ENCODE results near the gene INTS7.

Gene INTS7

DNA sequence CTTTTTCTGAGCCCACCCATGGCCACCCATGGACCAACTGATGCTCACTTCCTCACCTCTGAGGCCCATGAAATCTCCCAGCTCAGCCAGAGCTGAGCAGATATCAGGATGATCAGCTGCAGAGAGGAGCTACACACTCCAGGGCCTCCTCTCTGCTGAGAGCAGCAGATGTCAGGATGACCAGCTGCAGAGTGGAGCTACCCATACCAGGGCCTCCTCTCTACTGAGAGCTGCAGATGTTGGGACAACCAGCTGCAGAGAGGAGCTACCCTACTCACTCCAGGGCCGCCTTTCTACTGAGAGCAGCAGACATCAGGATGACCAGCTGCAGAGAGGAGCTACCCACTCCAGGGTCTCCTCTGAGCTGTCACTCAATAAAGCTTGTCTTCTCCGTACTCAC lies 133.4 kb downstream of the INTS7 start:
- H3K9me3 ChIP-seq (ENCODE audit: control insufficient read depth, low read length): no peaks in the 10 kb centered on the region
- no peak for DNase-seq (ENCODE audit: low read depth)
- no peak overlapping the region for H3K4me3 ChIP-seq (ENCODE audit: low read length)
- no peaks in the 10 kb centered on the region for H3K36me3 ChIP-seq (ENCODE audit: control insufficient read depth, insufficient read depth, low read length, severe bottlenecking)
- H3K4me1 ChIP-seq (ENCODE audit: control insufficient read depth, insufficient read depth, low read length): no peaks in the 10 kb centered on the region
- peaks cover 29% of the 10 kb centered on the region for H3K27me3 ChIP-seq (replicated peaks; ENCODE audit: control insufficient read depth, insufficient read depth, low read length)
- no peak overlapping the region for H3K9ac ChIP-seq (ENCODE audit: low read length)

DNA sequence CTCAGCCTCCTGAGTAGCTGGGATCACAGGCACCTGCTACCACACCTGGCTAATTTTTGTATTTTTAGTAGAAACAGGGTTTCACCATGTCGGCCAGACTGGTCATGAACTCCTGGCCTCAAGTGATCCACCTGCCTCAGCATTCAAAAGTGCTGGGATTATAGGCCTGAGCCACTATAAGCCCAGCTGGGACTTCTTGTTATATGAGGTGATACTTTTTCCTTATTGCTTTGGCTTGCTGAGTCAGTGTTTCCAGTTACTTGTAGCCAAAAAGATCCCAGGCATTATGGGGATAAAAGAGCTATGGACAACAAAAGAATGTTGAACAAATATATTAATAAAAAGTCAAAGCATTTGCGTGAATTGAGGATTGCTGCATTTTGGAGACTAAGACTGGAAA lies 134.9 kb downstream of the INTS7 start:
- no peak for DNase-seq (ENCODE audit: low read depth)
- Histone ChIP-seq H3K9ac (ENCODE audit: low read length) (no peak overlapping the region), H3K27me3 (replicated peaks; ENCODE audit: control insufficient read depth, insufficient read depth, low read length) (peaks cover 36% of the 10 kb centered on the region), H3K9me3 (ENCODE audit: control insufficient read depth, low read length) (no peaks in the 10 kb centered on the region), H3K36me3 (ENCODE audit: control insufficient read depth, insufficient read depth, low read length, severe bottlenecking) (no peaks in the 10 kb centered on the region), H3K4me3 (ENCODE audit: low read length) (no peak overlapping the region), H3K4me1 (ENCODE audit: control insufficient read depth, insufficient read depth, low read length) (no peaks in the 10 kb centered on the region)

DNA sequence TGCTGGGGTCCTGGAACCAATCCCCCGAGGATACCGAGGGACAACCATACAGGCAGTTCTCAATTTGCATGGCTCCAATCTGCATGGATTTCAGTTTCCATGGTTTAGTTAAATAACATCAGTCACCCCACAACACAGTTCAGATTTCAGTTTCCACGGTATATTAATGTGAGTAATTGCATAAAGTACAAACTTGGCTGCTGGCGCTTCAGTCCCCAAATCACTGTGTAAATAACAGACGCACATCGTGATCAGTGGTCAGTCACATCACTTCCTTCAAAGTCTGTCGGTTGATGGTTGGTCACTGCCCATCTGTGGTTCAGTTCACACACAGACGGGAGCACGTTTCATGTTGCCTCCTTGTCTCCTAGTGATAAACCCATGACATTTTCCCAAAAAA lies 138.4 kb downstream of the INTS7 start:
- no peak for DNase-seq (ENCODE audit: low read depth)
- Histone ChIP-seq H3K9ac (ENCODE audit: low read length) (no peak overlapping the region), H3K27me3 (replicated peaks; ENCODE audit: control insufficient read depth, insufficient read depth, low read length) (peaks cover 38% of the 10 kb centered on the region), H3K4me3 (ENCODE audit: low read length) (no peak overlapping the region), H3K9me3 (ENCODE audit: control insufficient read depth, low read length) (no peaks in the 10 kb centered on the region), H3K4me1 (ENCODE audit: control insufficient read depth, insufficient read depth, low read length) (no peaks in the 10 kb centered on the region), H3K36me3 (ENCODE audit: control insufficient read depth, insufficient read depth, low read length, severe bottlenecking) (no peaks in the 10 kb centered on the region)

DNA sequence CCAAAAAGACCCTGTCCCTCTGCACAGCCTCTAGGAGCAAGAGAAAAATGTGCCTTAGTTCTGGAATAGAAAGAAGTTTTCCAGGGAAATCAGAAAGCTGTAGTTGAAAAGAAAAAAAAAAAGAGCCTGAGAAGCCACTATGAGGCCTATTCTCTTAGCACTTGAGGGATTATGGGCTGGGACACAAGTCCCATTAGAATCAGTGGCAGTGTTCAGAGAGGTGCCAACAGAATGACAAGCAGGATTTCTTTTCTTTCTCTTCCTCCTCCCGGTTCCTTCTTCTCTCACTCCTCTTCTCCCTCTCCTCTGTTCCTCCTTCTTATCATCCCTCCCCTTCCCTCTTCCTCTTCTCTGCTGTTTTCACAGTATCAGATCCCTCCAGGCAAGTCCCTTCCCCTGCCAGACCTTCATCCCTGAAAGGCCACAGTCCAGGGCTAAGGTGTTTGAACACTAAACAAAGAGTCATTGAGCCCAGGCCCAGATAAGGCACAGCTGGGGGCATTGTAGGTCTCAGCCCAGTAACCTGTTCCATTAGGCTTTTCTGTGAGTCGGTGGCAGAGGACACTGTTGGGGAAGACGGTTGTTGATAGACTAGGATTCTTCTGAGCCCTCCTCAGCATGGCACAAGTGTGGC lies 140.1 kb downstream of the INTS7 start:
- H3K27me3 ChIP-seq (replicated peaks; ENCODE audit: control insufficient read depth, insufficient read depth, low read length): peaks cover 32% of the 10 kb centered on the region
- no peaks in the 10 kb centered on the region for H3K9me3 ChIP-seq (ENCODE audit: control insufficient read depth, low read length)
- DNase-seq (ENCODE audit: low read depth): no peak
- no peaks in the 10 kb centered on the region for H3K4me1 ChIP-seq (ENCODE audit: control insufficient read depth, insufficient read depth, low read length)
- no peak overlapping the region for H3K9ac ChIP-seq (ENCODE audit: low read length)
- no peaks in the 10 kb centered on the region for H3K36me3 ChIP-seq (ENCODE audit: control insufficient read depth, insufficient read depth, low read length, severe bottlenecking)
- no peak overlapping the region for H3K4me3 ChIP-seq (ENCODE audit: low read length)

DNA sequence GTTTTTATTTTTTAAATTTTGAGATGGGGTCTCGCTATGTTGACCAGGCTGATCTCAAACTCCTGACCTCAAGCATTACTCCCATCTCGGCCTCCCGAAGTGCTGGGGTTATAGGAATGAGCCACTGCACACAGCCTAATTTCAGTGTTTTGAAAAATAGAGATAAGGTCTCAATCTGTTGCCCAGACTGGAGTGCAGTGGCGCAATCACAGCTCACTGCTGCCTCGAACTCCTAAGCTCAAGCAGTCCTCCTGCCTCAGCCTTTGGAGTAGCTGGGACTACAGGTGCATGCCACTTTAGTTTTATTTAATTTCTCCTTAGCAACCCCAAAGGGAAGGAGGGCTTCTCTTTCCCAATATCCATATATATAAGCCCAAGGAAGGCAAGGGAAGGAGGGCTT lies 141.0 kb downstream of the INTS7 start:
- no peak for DNase-seq (ENCODE audit: low read depth)
- no peak overlapping the region for H3K4me3 ChIP-seq (ENCODE audit: low read length)
- peaks cover 32% of the 10 kb centered on the region for H3K27me3 ChIP-seq (replicated peaks; ENCODE audit: control insufficient read depth, insufficient read depth, low read length)
- H3K36me3 ChIP-seq (ENCODE audit: control insufficient read depth, insufficient read depth, low read length, severe bottlenecking): no peaks in the 10 kb centered on the region
- H3K9ac ChIP-seq (ENCODE audit: low read length): no peak overlapping the region
- H3K4me1 ChIP-seq (ENCODE audit: control insufficient read depth, insufficient read depth, low read length): no peaks in the 10 kb centered on the region
- H3K9me3 ChIP-seq (ENCODE audit: control insufficient read depth, low read length): no peaks in the 10 kb centered on the region

DNA sequence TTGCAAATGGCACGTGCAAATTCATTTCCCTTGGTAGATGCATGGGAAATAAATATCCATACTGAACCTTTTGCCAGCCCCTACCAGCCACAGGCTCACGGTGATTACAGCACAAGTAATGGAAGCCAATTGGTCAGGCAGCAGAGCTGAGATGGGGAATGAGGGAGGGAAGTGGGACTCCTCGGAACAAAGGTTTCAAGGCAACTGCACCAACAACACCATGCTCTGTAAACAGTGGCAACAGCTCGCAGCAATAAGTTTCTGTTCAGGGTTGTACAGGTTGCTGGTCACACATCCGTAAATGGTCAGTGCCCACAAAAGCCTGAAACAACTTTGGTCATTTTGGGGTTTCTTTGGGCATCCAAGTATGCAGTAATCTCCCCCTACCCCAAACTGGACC lies 142.1 kb downstream of the INTS7 start:
- no peaks in the 10 kb centered on the region for H3K4me1 ChIP-seq (ENCODE audit: control insufficient read depth, insufficient read depth, low read length)
- DNase-seq (ENCODE audit: low read depth): no peak
- H3K27me3 ChIP-seq (replicated peaks; ENCODE audit: control insufficient read depth, insufficient read depth, low read length): peaks cover 26% of the 10 kb centered on the region
- no peak overlapping the region for H3K9ac ChIP-seq (ENCODE audit: low read length)
- no peak overlapping the region for H3K4me3 ChIP-seq (ENCODE audit: low read length)
- H3K9me3 ChIP-seq (ENCODE audit: control insufficient read depth, low read length): no peaks in the 10 kb centered on the region
- H3K36me3 ChIP-seq (ENCODE audit: control insufficient read depth, insufficient read depth, low read length, severe bottlenecking): no peaks in the 10 kb centered on the region

DNA sequence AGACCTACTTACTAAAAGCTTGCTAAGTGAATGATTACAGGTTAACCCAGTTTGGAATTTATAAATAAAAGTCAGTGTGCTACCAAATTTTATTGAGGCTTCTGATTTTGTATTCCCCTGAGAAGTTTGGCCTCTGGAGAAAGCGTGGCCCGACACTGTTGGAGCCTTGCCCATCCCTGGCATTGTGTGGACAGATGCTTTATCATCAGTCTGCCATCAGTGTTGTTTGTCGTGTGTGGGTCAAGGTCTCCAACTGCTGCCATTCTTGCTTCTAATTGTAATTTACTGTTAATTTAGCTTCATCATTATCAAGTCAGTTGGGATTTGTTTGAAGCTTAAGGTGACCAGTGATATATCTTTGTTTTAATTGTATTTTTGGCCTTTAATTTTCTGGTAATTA lies 142.8 kb downstream of the INTS7 start:
- H3K36me3 ChIP-seq (ENCODE audit: control insufficient read depth, insufficient read depth, low read length, severe bottlenecking): no peaks in the 10 kb centered on the region
- H3K27me3 ChIP-seq (replicated peaks; ENCODE audit: control insufficient read depth, insufficient read depth, low read length): peaks cover 26% of the 10 kb centered on the region
- no peaks in the 10 kb centered on the region for H3K9me3 ChIP-seq (ENCODE audit: control insufficient read depth, low read length)
- peaks cover 2% of the 10 kb centered on the region for H3K4me1 ChIP-seq (ENCODE audit: control insufficient read depth, insufficient read depth, low read length)
- DNase-seq (ENCODE audit: low read depth): no peak
- no peak overlapping the region for H3K9ac ChIP-seq (ENCODE audit: low read length)
- no peak overlapping the region for H3K4me3 ChIP-seq (ENCODE audit: low read length)

DNA sequence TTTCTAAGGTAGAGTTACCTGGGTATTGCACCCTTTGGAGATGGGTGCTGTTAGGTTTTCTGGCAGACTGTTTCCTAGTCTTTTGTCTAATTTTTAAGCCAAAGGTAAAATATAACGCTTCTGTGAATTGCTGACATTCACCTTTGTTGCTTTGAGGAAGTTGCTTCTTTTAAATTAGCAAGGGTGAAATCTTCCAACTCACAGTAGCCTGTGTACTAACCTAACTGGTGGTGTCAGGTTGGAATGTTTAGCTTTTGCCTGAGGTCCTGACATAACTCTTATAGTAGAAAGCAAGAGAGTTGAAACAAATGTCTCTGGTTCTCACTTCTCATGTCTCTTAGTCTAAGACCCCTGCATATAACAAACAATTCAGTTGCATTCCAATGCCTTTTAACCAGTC lies 143.6 kb downstream of the INTS7 start:
- DNase-seq (ENCODE audit: low read depth): no peak
- H3K9ac ChIP-seq (ENCODE audit: low read length): no peak overlapping the region
- H3K4me1 ChIP-seq (ENCODE audit: control insufficient read depth, insufficient read depth, low read length): peaks cover 2% of the 10 kb centered on the region
- H3K36me3 ChIP-seq (ENCODE audit: control insufficient read depth, insufficient read depth, low read length, severe bottlenecking): no peaks in the 10 kb centered on the region
- peaks cover 23% of the 10 kb centered on the region for H3K27me3 ChIP-seq (replicated peaks; ENCODE audit: control insufficient read depth, insufficient read depth, low read length)
- H3K9me3 ChIP-seq (ENCODE audit: control insufficient read depth, low read length): no peaks in the 10 kb centered on the region
- no peak overlapping the region for H3K4me3 ChIP-seq (ENCODE audit: low read length)
